Hepatocyte (in vitro differentiated cells): Measurements from ENCODE around the gene MICU1.

Experiments
- CTCF ChIP-seq: fragments of 200-600 bp; sonication (generic); IDR thresholded peaks from 2 replicates; pipeline ENCODE4 v1.5.1; 2016; ENCODE audit warnings: antibody characterized with exemption, mild to moderate bottlenecking; ENCODE audit not compliant: poor library complexity
- EZH2 ChIP-seq: fragments of 200-600 bp; sonication (generic); IDR thresholded peaks from 2 replicates; pipeline ENCODE4 v1.6.1; 2016; ENCODE audit warnings: antibody characterized with exemption, mild to moderate bottlenecking, borderline replicate concordance

- TF ChIP-seq CTCF (no peak), EZH2 (no peak)
Measured at GRCh38 chr10:72588266-72588665, 37.6 kb downstream of the MICU1 start.
